Activated CD4-positive, CD25-positive, alpha-beta regulatory T cell treated with anti-CD3 and anti-CD28 coated beads, Interleukin-2, amount 50 U/mL, for 72 hours (primary cell): ENCODE measurements around the gene PPP1R3F.

Experiments used
- DNase-seq: peaks from one replicate; pipeline ENCODE4 v3.0.0; 2021

Gene PPP1R3F

GRCh38 chrX:49250578-49250977 is 19.0 kb upstream of the PPP1R3F start:
- no peak for DNase-seq

- DNase-seq = no peak
These were observed 18.3 kb upstream of the PPP1R3F start for GRCh38 chrX:49251325-49251724.

- DNase-seq = no peak
These were observed 15.0 kb upstream of the PPP1R3F start for GRCh38 chrX:49254639-49255038.

- no peak for DNase-seq
These were observed 13.2 kb upstream of the PPP1R3F start for GRCh38 chrX:49256268-49256995.

GRCh38 chrX:49257074-49257790 is 12.4 kb upstream of the PPP1R3F start:
- DNase-seq = no peak

GRCh38 chrX:49257846-49258748 is 11.5 kb upstream of the PPP1R3F start:
- no peak for DNase-seq

- no peak for DNase-seq
These were observed 10.9 kb upstream of the PPP1R3F start for GRCh38 chrX:49258749-49259124.

- DNase-seq = peak; percentile 58
These were observed 9.2 kb upstream of the PPP1R3F start for GRCh38 chrX:49260221-49260985.

- DNase-seq = no peak
These were observed 7.0 kb upstream of the PPP1R3F start for GRCh38 chrX:49262603-49263002.

GRCh38 chrX:49263631-49264030 is 6.0 kb upstream of the PPP1R3F start:
- no peak for DNase-seq

GRCh38 chrX:49264460-49264859 is 5.1 kb upstream of the PPP1R3F start, which contains the start of gene FOXP3:
Gene FOXP3 (minus strand): TSS chrX:49264710. CDS start chrX:49258505, 6,205 bp downstream.
- no peak for DNase-seq

GRCh38 chrX:49266523-49267445 is 2.8 kb upstream of the PPP1R3F start:
- no peak for DNase-seq

GRCh38 chrX:49268702-49269009 is 937 bp upstream of the PPP1R3F start:
- DNase-seq = no peak

GRCh38 chrX:49269010-49269766 is 405 bp upstream of the PPP1R3F start:
- DNase-seq = peak; percentile 89

- peak; percentile 32 for DNase-seq
These were observed 792 bp downstream of the PPP1R3F start for GRCh38 chrX:49270249-49270921.

GRCh38 chrX:49271341-49271740 is 1.7 kb downstream of the PPP1R3F start:
- DNase-seq = peak; percentile 26

GRCh38 chrX:49272421-49272820 is 2.8 kb downstream of the PPP1R3F start:
- no peak for DNase-seq

- no peak for DNase-seq
These were observed 3.7 kb downstream of the PPP1R3F start for GRCh38 chrX:49273181-49273727.

GRCh38 chrX:49276207-49276606 is 6.6 kb downstream of the PPP1R3F start:
- no peak for DNase-seq
